Prostate gland (tissue), 2 donors: ENCODE results near the gene CACNA2D1. TPM values are rescaled to one million over a fixed set of nuclear protein-coding genes. Genes with fewer than 3 reads are reported as not detected.

Experiments
- DNase-seq: peaks from one replicate; pipeline ENCODE4 v3.0.0-alpha.2; 2019; ENCODE audit warnings: low spot score
- H3K27ac ChIP-seq, 2 donors: fragments of 200-600 bp; sonication (generic); 2 replicates each; pipeline ENCODE4 v1.5.1; 2017 to 2019
- H3K27me3 ChIP-seq: fragments of 200-600 bp; sonication (generic); replicated peaks from 2 replicates; pipeline ENCODE4 v1.5.1; 2019; ENCODE audit not compliant: insufficient read depth
- H3K36me3 ChIP-seq, 2 donors: fragments of 200-600 bp; sonication (generic); 1 replicate in 1 of 2; 2 replicates in 1 of 2; pipeline versions ENCODE4 v1.5.1 to v1.8.1; 2017 to 2019
- H3K4me1 ChIP-seq: fragments of 200-600 bp; sonication (generic); replicated peaks from 2 replicates; pipeline ENCODE4 v1.5.1; 2019
- H3K4me3 ChIP-seq, 2 donors: fragments of 200-600 bp; sonication (generic); 2 replicates each; pipeline ENCODE4 v1.5.1; 2017 to 2019
- H3K9me3 ChIP-seq: fragments of 200-600 bp; sonication (generic); 2 replicates; pipeline ENCODE4 v1.5.1; 2017
- CTCF ChIP-seq, 4 experiments: fragments of 200-600 bp in 2 of 4; fragments of 450-650 bp in 2 of 4; sonication (generic) in 2 of 4; IDR thresholded peaks; 1 replicate in 3 of 4; 2 replicates in 1 of 4; pipeline ENCODE4 v1.5.1; 2016 to 2019; ENCODE audit warnings: antibody characterized with exemption in 4 of 4, mild to moderate bottlenecking in 2 of 4, moderate library complexity in 2 of 4
- POLR2A ChIP-seq: fragments of 450-650 bp; IDR thresholded peaks from one replicate; pipeline ENCODE4 v1.6.1; 2016; ENCODE audit warnings: antibody characterized with exemption, mild to moderate bottlenecking
- POLR2AphosphoS5 ChIP-seq: sonication (generic); formaldehyde crosslinking; IDR thresholded peaks from one replicate; pipeline ENCODE4 v1.6.1; 2017; ENCODE audit warnings: antibody characterized with exemption
- WGBS: methylation state at CpG from one replicate; pipeline ENCODE4 v1.1.5; 2018; 5-methylcytosine and 5-hydroxymethylcytosine counted together
- intact Hi-C: fragments of 100-400 bp; cut with DNase I; formaldehyde crosslinking; loops from one replicate; pipeline ENCODE4 v1.14.2; 2022
- total RNA-seq, 2 donors: library from RNA; depleted of rRNA; stranded (reverse); fragments of >200 nt; gene quantifications; one replicate each; pipeline ENCODE4 v1.1.0, GENCODE V29; 2016

The CACNA2D1 gene
- total RNA-seq, 2 donors from 2014 or later: 16.9 to 24.4 TPM

- Histone ChIP-seq H3K4me1 (no peaks in the 10 kb centered on the region), H3K4me3 (no peak overlapping the region)
- WGBS: 73% methylated on average over 1 of the region's 1 CpG
Observed at GRCh38 chr7:82039621-82040020, 404.0 kb downstream of the CACNA2D1 start.

GRCh38 chr7:82036146-82036886, 407.3 kb downstream of the CACNA2D1 start:
- H3K27ac ChIP-seq: no peak overlapping the region
- no peaks in the 10 kb centered on the region for H3K27me3 ChIP-seq
- no peaks in the 10 kb centered on the region for H3K9me3 ChIP-seq
- H3K36me3 ChIP-seq: no peaks in the 10 kb centered on the region
- DNase-seq: no peak
- H3K4me1 ChIP-seq: no peaks in the 10 kb centered on the region
- 91% methylated on average over 3 of the region's 3 CpGs for WGBS
- intact Hi-C loops: no loop called here
- H3K4me3 ChIP-seq: no peak overlapping the region
- TF ChIP-seq CTCF (IDR thresholded peaks at IDR 0.05): no peak
- TF ChIP-seq POLR2AphosphoS5: no peak
- TF ChIP-seq POLR2A: no peak

More at GRCh38 chr7:82039621-82040020, 404.0 kb downstream of the CACNA2D1 start:
- Histone ChIP-seq H3K27me3 (no peaks in the 10 kb centered on the region), H3K27ac (no peak overlapping the region), H3K36me3 (no peaks in the 10 kb centered on the region), H3K9me3 (no peaks in the 10 kb centered on the region)
- intact Hi-C loops: loop anchor here (10.0 kb wide), 3 partner anchors 195 to 685 kb away; no protein-coding TSS in a partner anchor
- no peak for TF ChIP-seq POLR2AphosphoS5
- no peak for TF ChIP-seq CTCF (IDR thresholded peaks at IDR 0.05)
- TF ChIP-seq POLR2A: no peak
- no peak for DNase-seq

- Histone ChIP-seq H3K4me3 (no peak overlapping the region), H3K4me1 (no peaks in the 10 kb centered on the region), H3K27me3 (no peaks in the 10 kb centered on the region), H3K27ac (no peak overlapping the region), H3K9me3 (no peaks in the 10 kb centered on the region), H3K36me3 (no peaks in the 10 kb centered on the region)
- WGBS: 98% methylated on average over 1 of the region's 1 CpG
- DNase-seq: no peak
- intact Hi-C loops: no loop called here
- TF ChIP-seq CTCF (IDR thresholded peaks at IDR 0.05): no peak
- TF ChIP-seq POLR2A: no peak
- no peak for TF ChIP-seq POLR2AphosphoS5
Observed at GRCh38 chr7:82035456-82035855, 408.1 kb downstream of the CACNA2D1 start.

- Histone ChIP-seq H3K36me3 (no peaks in the 10 kb centered on the region), H3K4me3 (no peak overlapping the region), H3K27me3 (no peaks in the 10 kb centered on the region), H3K9me3 (no peaks in the 10 kb centered on the region), H3K27ac (no peak overlapping the region), H3K4me1 (no peaks in the 10 kb centered on the region)
- TF ChIP-seq CTCF (IDR thresholded peaks at IDR 0.05): no peak
- TF ChIP-seq POLR2AphosphoS5: no peak
- TF ChIP-seq POLR2A: no peak
- no peak for DNase-seq
- intact Hi-C loops: no loop called here
- 93% methylated on average over 3 of the region's 3 CpGs for WGBS
Observed at GRCh38 chr7:82032901-82033300, 410.7 kb downstream of the CACNA2D1 start.
